NCI-H2107 treated with DMSO at 0.1 percent for 48 hours (cell line): ENCODE measurements around the gene ARHGAP9.

Experiments used
- DNase-seq: peaks from one replicate; lab custom pipeline; 2025; ENCODE audit not compliant: unreplicated experiment; lab: John Stamatoyannopoulos, UW

ARHGAP9 gene

GRCh38 chr12:57473886-57474285, 5.8 kb downstream of the ARHGAP9 start:
- DNase-seq = no peak

GRCh38 chr12:57473392-57473791, 6.3 kb downstream of the ARHGAP9 start:
- DNase-seq = no peak

- no peak for DNase-seq
Measured at GRCh38 chr12:57472391-57472790, 7.3 kb downstream of the ARHGAP9 start.

GRCh38 chr12:57471661-57472060, 8.0 kb downstream of the ARHGAP9 start:
- no peak for DNase-seq

- DNase-seq = no peak
Measured at GRCh38 chr12:57470970-57471656, 8.6 kb downstream of the ARHGAP9 start.

- DNase-seq = no peak
Measured at GRCh38 chr12:57470286-57470969, 9.2 kb downstream of the ARHGAP9 start.

GRCh38 chr12:57469296-57470164, 10.1 kb downstream of the ARHGAP9 start:
- DNase-seq = no peak

GRCh38 chr12:57467915-57468314, 11.8 kb downstream of the ARHGAP9 start:
- no peak for DNase-seq

GRCh38 chr12:57467212-57467874, 12.3 kb downstream of the ARHGAP9 start:
- no peak for DNase-seq

GRCh38 chr12:57465747-57466505, 13.7 kb downstream of the ARHGAP9 start:
- DNase-seq = no peak

GRCh38 chr12:57465030-57465746, 14.5 kb downstream of the ARHGAP9 start:
- DNase-seq = no peak

- DNase-seq = no peak
Measured at GRCh38 chr12:57464569-57464968, 15.1 kb downstream of the ARHGAP9 start.

- no peak for DNase-seq
Measured at GRCh38 chr12:57462912-57463253, 16.8 kb downstream of the ARHGAP9 start.

- peak; percentile 90 for DNase-seq
Measured at GRCh38 chr12:57462251-57462911, 17.3 kb downstream of the ARHGAP9 start.

- no peak for DNase-seq
Measured at GRCh38 chr12:57461917-57462250, 17.8 kb downstream of the ARHGAP9 start.

GRCh38 chr12:57461276-57461916, 18.3 kb downstream of the ARHGAP9 start:
- DNase-seq = no peak

- no peak for DNase-seq
Measured at GRCh38 chr12:57460841-57461275, 18.8 kb downstream of the ARHGAP9 start.

GRCh38 chr12:57460468-57460784, 19.2 kb downstream of the ARHGAP9 start:
- DNase-seq = no peak
